Fibroblast of lung (primary cell): ENCODE measurements around the gene LHX5. TPM values are rescaled to one million over a fixed set of nuclear protein-coding genes. Genes with fewer than 3 reads are reported as not detected.

Experiments used
- DNase-seq, 2 donors: peaks; one replicate each; pipeline versions ENCODE4 v3.0.0 to v3.0.0-alpha.2; 2010; ENCODE audit warnings: low read depth in 2 of 2
- H2AFZ ChIP-seq: 2 replicates; pipeline ENCODE4 v1.5.1; 2012; ENCODE audit warnings: low read length, control low read depth, inconsistent platforms
- H3K27ac ChIP-seq: 2 replicates; pipeline ENCODE4 v1.5.1; 2011; ENCODE audit warnings: low read length, control low read depth; ENCODE audit not compliant: insufficient read depth
- H3K27me3 ChIP-seq: 2 replicates; pipeline ENCODE4 v1.5.1; 2011; ENCODE audit warnings: mild to moderate bottlenecking, low read length; ENCODE audit not compliant: control insufficient read depth, insufficient read depth
- H3K36me3 ChIP-seq: 2 replicates; pipeline ENCODE4 v1.5.1; 2011; ENCODE audit warnings: low read length; ENCODE audit not compliant: control insufficient read depth, insufficient read depth
- H3K4me1 ChIP-seq: 2 replicates; pipeline ENCODE4 v1.5.1; 2011; ENCODE audit warnings: low read length; ENCODE audit not compliant: control insufficient read depth, insufficient read depth; ENCODE audit errors: extremely low read depth
- H3K4me2 ChIP-seq: 2 replicates; pipeline ENCODE4 v1.5.1; 2011; ENCODE audit warnings: low read length, control low read depth; ENCODE audit not compliant: insufficient read depth; ENCODE audit errors: extremely low read depth
- H3K4me3 ChIP-seq, 4 experiments: fragments of 200-600 bp in 1 of 4; sonication (generic) in 1 of 4; replicated peaks in 1 of 4; 2 replicates each; pipeline ENCODE4 v1.5.1; 2011 to 2016; ENCODE audit warnings: low read length in 4 of 4, low read depth in 3 of 4, mild to moderate bottlenecking in 3 of 4, control low read depth in 2 of 4, inconsistent platforms in 1 of 4, mixed read lengths in 1 of 4; ENCODE audit not compliant: insufficient read depth in 1 of 4; ENCODE audit errors: control extremely low read depth in 1 of 4
- H3K79me2 ChIP-seq: 2 replicates; pipeline ENCODE4 v1.5.1; 2012; ENCODE audit warnings: mild to moderate bottlenecking, low read length, inconsistent platforms; ENCODE audit not compliant: control insufficient read depth, insufficient read depth
- H3K9ac ChIP-seq: 2 replicates; pipeline ENCODE4 v1.5.1; 2011; ENCODE audit warnings: mild to moderate bottlenecking, low read length, control low read depth; ENCODE audit not compliant: insufficient read depth
- H3K9me3 ChIP-seq: 2 replicates; pipeline ENCODE4 v1.5.1; 2012; ENCODE audit warnings: low read depth, low read length; ENCODE audit not compliant: control insufficient read depth, insufficient read depth
- H4K20me1 ChIP-seq: 2 replicates; pipeline ENCODE4 v1.5.1; 2011; ENCODE audit warnings: low read length; ENCODE audit not compliant: control insufficient read depth, insufficient read depth; ENCODE audit errors: extremely low read depth
- CTCF ChIP-seq, 2 donors: IDR thresholded peaks in 1 of 2; conservative IDR thresholded peaks in 1 of 2; 1 replicate in 1 of 2; 2 replicates in 1 of 2; pipeline ENCODE4 v1.5.1; 2011 to 2012; ENCODE audit warnings: low read length in 2 of 2, control low read depth in 1 of 2, inconsistent platforms in 1 of 2, low read depth in 1 of 2, mild to moderate bottlenecking in 1 of 2
- EZH2 ChIP-seq: IDR thresholded peaks from 2 replicates; pipeline ENCODE4 v1.5.1; 2012; ENCODE audit warnings: low read length, control low read depth, mild to moderate bottlenecking; ENCODE audit errors: missing control alignments
- polyA plus RNA-seq, 2 donors: library from polyadenylated mRNA; depleted of rRNA in 1 of 2; stranded (reverse) in 1 of 2; unstranded in 1 of 2; fragments of >200 nt; gene quantifications; 2 replicates each; pipeline ENCODE4 v1.2.1, GENCODE V29; 2011 to 2012; ENCODE audit warnings: missing spikeins in 1 of 2
- total RNA-seq: library from RNA; depleted of rRNA; stranded (reverse); fragments of >200 nt; gene quantifications from 2 replicates; pipeline ENCODE4 v1.2.1, GENCODE V29; 2014

The LHX5 gene
- total and polyA plus RNA-seq, 2 donors (not counting 1 experiment from before 2014, with no cell fraction given), result not detected

GRCh38 chr12:113476176-113476986, 4.7 kb upstream of the LHX5 start:
- H3K9ac ChIP-seq, result no peak overlapping the region
- no peak for DNase-seq

GRCh38 chr12:113475451-113476175, 3.9 kb upstream of the LHX5 start:
- H3K27me3 ChIP-seq, result peaks cover 78% of the 10 kb centered on the region
- H3K9ac ChIP-seq, result no peak overlapping the region
- H3K27ac ChIP-seq, result no peak overlapping the region
- no peaks in the 10 kb centered on the region for H3K4me1 ChIP-seq
- H3K4me2 ChIP-seq, result no peak overlapping the region
- DNase-seq, result no peak
- no peak for TF ChIP-seq CTCF (conservative IDR thresholded peaks at IDR 0.05 in 1 of 2, IDR thresholded peaks at IDR 0.05 in 1 of 2; ENCODE audit: low read depth in 1 of 2, low read length in 2 of 2)
- no peak for TF ChIP-seq EZH2
- no peaks in the 10 kb centered on the region for H3K36me3 ChIP-seq
- H3K9me3 ChIP-seq, result no peaks in the 10 kb centered on the region
- no peak overlapping the region for H2AFZ ChIP-seq
- H3K79me2 ChIP-seq, result no peaks in the 10 kb centered on the region
- H3K4me3 ChIP-seq, result no peak overlapping the region
- H4K20me1 ChIP-seq, result no peaks in the 10 kb centered on the region

More at GRCh38 chr12:113476176-113476986, 4.7 kb upstream of the LHX5 start:
- H3K4me3 ChIP-seq, result no peak overlapping the region
- no peaks in the 10 kb centered on the region for H3K79me2 ChIP-seq
- H3K9me3 ChIP-seq, result no peaks in the 10 kb centered on the region
- TF ChIP-seq EZH2, result peak; percentile 84
- no peak for TF ChIP-seq CTCF (conservative IDR thresholded peaks at IDR 0.05 in 1 of 2, IDR thresholded peaks at IDR 0.05 in 1 of 2; ENCODE audit: low read depth in 1 of 2, low read length in 2 of 2)
- no peaks in the 10 kb centered on the region for H3K36me3 ChIP-seq
- H3K4me1 ChIP-seq, result no peaks in the 10 kb centered on the region
- no peak overlapping the region for H3K4me2 ChIP-seq
- no peak overlapping the region for H3K27ac ChIP-seq
- H3K27me3 ChIP-seq, result peaks cover 71% of the 10 kb centered on the region
- H4K20me1 ChIP-seq, result no peaks in the 10 kb centered on the region
- no peak overlapping the region for H2AFZ ChIP-seq

- peaks cover 84% of the 10 kb centered on the region for H3K27me3 ChIP-seq
- DNase-seq, result no peak
- H2AFZ ChIP-seq, result no peak overlapping the region
- no peaks in the 10 kb centered on the region for H3K9me3 ChIP-seq
- TF ChIP-seq EZH2, result no peak
- TF ChIP-seq CTCF (conservative IDR thresholded peaks at IDR 0.05 in 1 of 2, IDR thresholded peaks at IDR 0.05 in 1 of 2; ENCODE audit: low read depth in 1 of 2, low read length in 2 of 2), result no peak
- H3K4me2 ChIP-seq, result no peak overlapping the region
- H3K4me3 ChIP-seq, result no peak overlapping the region
- H3K4me1 ChIP-seq, result no peaks in the 10 kb centered on the region
- no peak overlapping the region for H3K27ac ChIP-seq
- no peaks in the 10 kb centered on the region for H3K36me3 ChIP-seq
- H3K79me2 ChIP-seq, result no peaks in the 10 kb centered on the region
- no peak overlapping the region for H3K9ac ChIP-seq
- H4K20me1 ChIP-seq, result no peaks in the 10 kb centered on the region
Measured at GRCh38 chr12:113474635-113475436, 3.2 kb upstream of the LHX5 start.
